ENCODE results near the gene OLA1. TPM values are rescaled to one million over a fixed set of nuclear protein-coding genes. Genes with fewer than 3 reads are reported as not detected.

The OLA1 gene
- total and polyA plus RNA-seq, 2 of the 13 experiments (the other 11 are each of a cell fraction or from before 2014, with no cell fraction given) = 153 to 241 TPM

DNA sequence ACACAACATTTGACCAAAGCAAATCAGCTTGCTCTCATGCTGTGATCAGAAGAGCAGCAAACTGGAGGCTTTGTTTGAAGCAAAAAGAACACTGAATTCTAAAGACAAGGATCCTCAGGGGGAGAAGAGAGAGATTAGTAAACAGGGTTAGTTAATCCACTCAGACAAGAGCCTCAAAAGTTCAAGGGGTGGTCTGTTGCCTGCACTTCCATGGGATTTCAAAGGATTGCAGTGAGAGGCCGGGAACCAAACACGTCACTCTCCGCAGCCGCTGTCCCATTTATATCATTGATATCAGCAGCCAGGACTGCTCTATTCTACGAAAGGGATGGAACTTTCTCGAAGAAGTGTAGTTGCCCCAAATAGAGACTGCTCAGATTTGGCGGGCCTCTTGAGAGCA lies 185.4 kb downstream of the OLA1 start:
- no peak for ATAC-seq
- TF ChIP-seq ZNF746 (CRISPR knock-in tag; IDR thresholded peaks at IDR 0.05) (no peak), ZFX (CRISPR knock-in tag; IDR thresholded peaks at IDR 0.05; ENCODE audit: low read depth) (no peak), DMAP1 (CRISPR knock-in tag; IDR thresholded peaks at IDR 0.05) (no peak), RXRB (CRISPR knock-in tag; IDR thresholded peaks at IDR 0.05; ENCODE audit: borderline replicate concordance) (no peak), ZNF703 (CRISPR knock-in tag; IDR thresholded peaks at IDR 0.05; ENCODE audit: borderline replicate concordance) (no peak), ZNF672 (CRISPR knock-in tag; IDR thresholded peaks at IDR 0.05) (no peak), ZNF136 (CRISPR knock-in tag; IDR thresholded peaks at IDR 0.05; ENCODE audit: low read depth) (no peak), BORCS8-MEF2B (CRISPR knock-in tag; IDR thresholded peaks at IDR 0.05) (no peak), ZNF670 (CRISPR knock-in tag; IDR thresholded peaks at IDR 0.05; ENCODE audit: borderline replicate concordance) (no peak), ZNF496 (CRISPR knock-in tag; IDR thresholded peaks at IDR 0.05; ENCODE audit: insufficient replicate concordance) (no peak), RBM39 (IDR thresholded peaks at IDR 0.05; ENCODE audit: low read depth, low read length, poor library complexity, severe bottlenecking) (no peak), ZNF24 (IDR thresholded peaks at IDR 0.05) (no peak), MLLT10 (CRISPR knock-in tag; IDR thresholded peaks at IDR 0.05) (no peak), PLRG1 (conservative IDR thresholded peaks at IDR 0.05) (no peak)
- TF ChIP-seq, protein P1, sequence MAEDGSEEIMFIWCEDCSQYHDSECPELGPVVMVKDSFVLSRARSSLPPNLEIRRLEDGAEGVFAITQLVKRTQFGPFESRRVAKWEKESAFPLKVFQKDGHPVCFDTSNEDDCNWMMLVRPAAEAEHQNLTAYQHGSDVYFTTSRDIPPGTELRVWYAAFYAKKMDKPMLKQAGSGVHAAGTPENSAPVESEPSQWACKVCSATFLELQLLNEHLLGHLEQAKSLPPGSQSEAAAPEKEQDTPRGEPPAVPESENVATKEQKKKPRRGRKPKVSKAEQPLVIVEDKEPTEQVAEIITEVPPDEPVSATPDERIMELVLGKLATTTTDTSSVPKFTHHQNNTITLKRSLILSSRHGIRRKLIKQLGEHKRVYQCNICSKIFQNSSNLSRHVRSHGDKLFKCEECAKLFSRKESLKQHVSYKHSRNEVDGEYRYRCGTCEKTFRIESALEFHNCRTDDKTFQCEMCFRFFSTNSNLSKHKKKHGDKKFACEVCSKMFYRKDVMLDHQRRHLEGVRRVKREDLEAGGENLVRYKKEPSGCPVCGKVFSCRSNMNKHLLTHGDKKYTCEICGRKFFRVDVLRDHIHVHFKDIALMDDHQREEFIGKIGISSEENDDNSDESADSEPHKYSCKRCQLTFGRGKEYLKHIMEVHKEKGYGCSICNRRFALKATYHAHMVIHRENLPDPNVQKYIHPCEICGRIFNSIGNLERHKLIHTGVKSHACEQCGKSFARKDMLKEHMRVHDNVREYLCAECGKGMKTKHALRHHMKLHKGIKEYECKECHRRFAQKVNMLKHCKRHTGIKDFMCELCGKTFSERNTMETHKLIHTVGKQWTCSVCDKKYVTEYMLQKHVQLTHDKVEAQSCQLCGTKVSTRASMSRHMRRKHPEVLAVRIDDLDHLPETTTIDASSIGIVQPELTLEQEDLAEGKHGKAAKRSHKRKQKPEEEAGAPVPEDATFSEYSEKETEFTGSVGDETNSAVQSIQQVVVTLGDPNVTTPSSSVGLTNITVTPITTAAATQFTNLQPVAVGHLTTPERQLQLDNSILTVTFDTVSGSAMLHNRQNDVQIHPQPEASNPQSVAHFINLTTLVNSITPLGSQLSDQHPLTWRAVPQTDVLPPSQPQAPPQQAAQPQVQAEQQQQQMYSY (CRISPR knock-in tag; IDR thresholded peaks at IDR 0.05) = no peak
- TF ChIP-seq, protein P2, sequence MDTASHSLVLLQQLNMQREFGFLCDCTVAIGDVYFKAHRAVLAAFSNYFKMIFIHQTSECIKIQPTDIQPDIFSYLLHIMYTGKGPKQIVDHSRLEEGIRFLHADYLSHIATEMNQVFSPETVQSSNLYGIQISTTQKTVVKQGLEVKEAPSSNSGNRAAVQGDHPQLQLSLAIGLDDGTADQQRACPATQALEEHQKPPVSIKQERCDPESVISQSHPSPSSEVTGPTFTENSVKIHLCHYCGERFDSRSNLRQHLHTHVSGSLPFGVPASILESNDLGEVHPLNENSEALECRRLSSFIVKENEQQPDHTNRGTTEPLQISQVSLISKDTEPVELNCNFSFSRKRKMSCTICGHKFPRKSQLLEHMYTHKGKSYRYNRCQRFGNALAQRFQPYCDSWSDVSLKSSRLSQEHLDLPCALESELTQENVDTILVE (CRISPR knock-in tag; IDR thresholded peaks at IDR 0.05) = no peak
- TF ChIP-seq, protein P3, sequence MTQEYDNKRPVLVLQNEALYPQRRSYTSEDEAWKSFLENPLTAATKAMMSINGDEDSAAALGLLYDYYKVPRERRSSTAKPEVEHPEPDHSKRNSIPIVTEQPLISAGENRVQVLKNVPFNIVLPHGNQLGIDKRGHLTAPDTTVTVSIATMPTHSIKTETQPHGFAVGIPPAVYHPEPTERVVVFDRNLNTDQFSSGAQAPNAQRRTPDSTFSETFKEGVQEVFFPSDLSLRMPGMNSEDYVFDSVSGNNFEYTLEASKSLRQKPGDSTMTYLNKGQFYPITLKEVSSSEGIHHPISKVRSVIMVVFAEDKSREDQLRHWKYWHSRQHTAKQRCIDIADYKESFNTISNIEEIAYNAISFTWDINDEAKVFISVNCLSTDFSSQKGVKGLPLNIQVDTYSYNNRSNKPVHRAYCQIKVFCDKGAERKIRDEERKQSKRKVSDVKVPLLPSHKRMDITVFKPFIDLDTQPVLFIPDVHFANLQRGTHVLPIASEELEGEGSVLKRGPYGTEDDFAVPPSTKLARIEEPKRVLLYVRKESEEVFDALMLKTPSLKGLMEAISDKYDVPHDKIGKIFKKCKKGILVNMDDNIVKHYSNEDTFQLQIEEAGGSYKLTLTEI (CRISPR knock-in tag; conservative IDR thresholded peaks at IDR 0.05) = no peak
- 83% methylated on average over 7 of the region's 7 CpGs for WGBS (ENCODE audit: low lambda C conversion rate)
- ChIA-PET CTCF (ENCODE audit: low intra/inter-chr PET ratio, low total read pairs) (no interaction called here), POLR2A (no interaction called here)
- BruUV-seq (replicated peaks) = no TSS peak
- no peak for DNase-seq (ENCODE audit: low spot score)
- Histone ChIP-seq H3K4me3 (replicated peaks in 1 of 3; ENCODE audit: insufficient read depth in 1 of 3, low read depth in 2 of 3, low read length in 3 of 3) (no peak overlapping the region), H4K20me1 (ENCODE audit: insufficient read depth, low read length) (no peaks in the 10 kb centered on the region), H3K79me2 (ENCODE audit: insufficient read depth, low read length) (no peaks in the 10 kb centered on the region), H3K9me3 (ENCODE audit: low read length) (no peaks in the 10 kb centered on the region), H3K27ac (ENCODE audit: extremely low read length, insufficient read depth, low read length) (no peak overlapping the region), H3K36me3 (replicated peaks in 1 of 2; ENCODE audit: control insufficient read depth in 1 of 2, insufficient read depth in 2 of 2, low read length in 2 of 2) (no peaks in the 10 kb centered on the region), H3K4me2 (ENCODE audit: low read depth, low read length) (no peak overlapping the region), H3K27me3 (ENCODE audit: control insufficient read depth in 1 of 2, insufficient read depth in 2 of 2, low read length in 2 of 2) (no peaks in the 10 kb centered on the region), H3K4me1 (ENCODE audit: insufficient read depth, low read length) (peaks cover 11% of the 10 kb centered on the region; the same call in 1 of the 2 replicates), H2AFZ (ENCODE audit: low read length) (no peak overlapping the region), H3K9ac (ENCODE audit: insufficient read depth, low read depth, low read length) (no peak overlapping the region)
- in situ Hi-C loops (cut with HindIII; ENCODE audit: extremely low pct_ligation_motif_present, low pct_unique_long_range_greater_than_20kb) (no loop called here), intact Hi-C loops (cut with micrococcal nuclease; ENCODE audit: unreplicated experiment) (no loop called here)
- no peak for FAIRE-seq

Measured in HepG2 (cell line).